8988T (cell line): ENCODE data around the gene MAN1B1.

Experiments
- DNase-seq: peaks from one replicate; pipeline ENCODE4 v3.0.0; 2011

Gene MAN1B1

GRCh38 chr9:137086531-137087408, at the start of gene MAN1B1:
Gene MAN1B1 (plus strand): TSS chr9:137086985. CDS start chr9:137087000, 15 bp downstream.
- DNase-seq = peak; percentile 94

- DNase-seq = no peak
Observed at GRCh38 chr9:137037035-137037434, 49.8 kb upstream of the MAN1B1 start.

GRCh38 chr9:137037483-137037882, 49.3 kb upstream of the MAN1B1 start:
- DNase-seq = no peak

- no peak for DNase-seq
Observed at GRCh38 chr9:137038916-137039315, 47.9 kb upstream of the MAN1B1 start.

- no peak for DNase-seq
Observed at GRCh38 chr9:137039611-137040366, 47.0 kb upstream of the MAN1B1 start.

GRCh38 chr9:137040568-137040967, 46.2 kb upstream of the MAN1B1 start:
- DNase-seq = peak; percentile 33

GRCh38 chr9:137041124-137041523, 45.7 kb upstream of the MAN1B1 start:
- DNase-seq = peak; percentile 43

GRCh38 chr9:137042751-137043727, 43.7 kb upstream of the MAN1B1 start:
- no peak for DNase-seq

- no peak for DNase-seq
Observed at GRCh38 chr9:137044037-137044436, 42.7 kb upstream of the MAN1B1 start.

GRCh38 chr9:137044502-137045177, 42.1 kb upstream of the MAN1B1 start:
- peak; percentile 64 for DNase-seq

- DNase-seq = peak; percentile 67
Observed at GRCh38 chr9:137045294-137046087, 41.3 kb upstream of the MAN1B1 start.

- peak; percentile 100 for DNase-seq
Observed at GRCh38 chr9:137046088-137046787, 40.5 kb upstream of the MAN1B1 start, which contains the start of gene NPDC1. Gene NPDC1 (minus strand): TSS chr9:137046177. CDS start chr9:137045989, 188 bp downstream.

- DNase-seq = peak; percentile 31
Observed at GRCh38 chr9:137048655-137049543, 37.9 kb upstream of the MAN1B1 start.

- peak; percentile 94 for DNase-seq
Observed at GRCh38 chr9:137049544-137050449, 37.0 kb upstream of the MAN1B1 start.

GRCh38 chr9:137050570-137050969, 36.2 kb upstream of the MAN1B1 start:
- peak; percentile 71 for DNase-seq

- DNase-seq = no peak
Observed at GRCh38 chr9:137051145-137051724, 35.5 kb upstream of the MAN1B1 start.

GRCh38 chr9:137052293-137052692, 34.5 kb upstream of the MAN1B1 start:
- DNase-seq = no peak
